ENCODE data around the gene CYBA.

Gene CYBA

DNA sequence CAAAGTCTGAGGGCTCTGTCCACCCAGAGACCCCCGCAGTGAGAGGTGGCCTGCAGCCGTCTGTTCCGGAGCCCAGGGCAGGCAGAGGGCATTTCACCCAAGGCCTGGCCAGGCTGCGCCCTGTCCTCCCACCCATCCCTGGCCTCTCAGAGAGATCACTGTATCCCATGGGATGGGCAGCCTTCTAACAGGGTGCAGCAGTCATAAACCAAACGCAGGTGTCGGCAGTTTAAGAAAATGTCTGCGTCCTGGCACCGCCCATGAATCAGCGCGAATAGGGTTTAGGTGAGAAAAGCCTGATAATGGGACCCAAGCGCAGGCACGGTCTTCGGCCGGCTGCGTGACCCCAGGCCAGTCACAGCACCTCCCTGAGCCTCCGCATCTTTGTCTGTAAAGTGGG, 5.4 kb downstream of the CYBA start:
- H3K36me3 ChIP-seq (replicated peaks), result peaks cover 16% of the 10 kb centered on the region
- in situ Hi-C loops (cut with HindIII; ENCODE audit: low pct_ligation_motif_present, low sequenced_read_pairs), result no loop called here
- H3K27ac ChIP-seq, result no peak overlapping the region
- DNase-seq, result no peak
- no peak overlapping the region for H3K4me3 ChIP-seq (ENCODE audit: low read depth, low read length)
- TF ChIP-seq CTCF (IDR thresholded peaks at IDR 0.05; ENCODE audit: low read depth, low read length, missing control alignments), result no peak
- H3K27me3 ChIP-seq (replicated peaks), result peaks cover 4% of the 10 kb centered on the region

DNA sequence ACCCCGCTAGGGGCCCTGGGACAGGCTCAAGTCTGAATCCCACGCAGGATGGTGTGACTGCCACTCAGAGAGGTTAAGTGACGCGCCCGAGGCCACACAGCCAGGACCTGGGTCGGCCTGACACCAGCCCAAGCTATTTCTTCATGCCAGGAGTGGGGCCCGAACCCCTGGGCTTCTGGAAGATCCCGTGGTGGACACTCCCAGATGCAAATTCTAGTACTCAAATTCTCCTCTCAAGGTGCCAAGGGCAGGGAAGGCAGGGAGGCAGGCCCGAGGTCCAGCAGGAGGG, 7.3 kb downstream of the CYBA start:
- Histone ChIP-seq H3K4me3 (ENCODE audit: low read depth, low read length) (no peak overlapping the region), H3K36me3 (replicated peaks) (peaks cover 9% of the 10 kb centered on the region), H3K27ac (no peak overlapping the region), H3K27me3 (replicated peaks) (peaks cover 22% of the 10 kb centered on the region)
- in situ Hi-C loops (cut with HindIII; ENCODE audit: low pct_ligation_motif_present, low sequenced_read_pairs), result no loop called here
- no peak for DNase-seq
- TF ChIP-seq CTCF (IDR thresholded peaks at IDR 0.05; ENCODE audit: low read depth, low read length, missing control alignments), result no peak

DNA sequence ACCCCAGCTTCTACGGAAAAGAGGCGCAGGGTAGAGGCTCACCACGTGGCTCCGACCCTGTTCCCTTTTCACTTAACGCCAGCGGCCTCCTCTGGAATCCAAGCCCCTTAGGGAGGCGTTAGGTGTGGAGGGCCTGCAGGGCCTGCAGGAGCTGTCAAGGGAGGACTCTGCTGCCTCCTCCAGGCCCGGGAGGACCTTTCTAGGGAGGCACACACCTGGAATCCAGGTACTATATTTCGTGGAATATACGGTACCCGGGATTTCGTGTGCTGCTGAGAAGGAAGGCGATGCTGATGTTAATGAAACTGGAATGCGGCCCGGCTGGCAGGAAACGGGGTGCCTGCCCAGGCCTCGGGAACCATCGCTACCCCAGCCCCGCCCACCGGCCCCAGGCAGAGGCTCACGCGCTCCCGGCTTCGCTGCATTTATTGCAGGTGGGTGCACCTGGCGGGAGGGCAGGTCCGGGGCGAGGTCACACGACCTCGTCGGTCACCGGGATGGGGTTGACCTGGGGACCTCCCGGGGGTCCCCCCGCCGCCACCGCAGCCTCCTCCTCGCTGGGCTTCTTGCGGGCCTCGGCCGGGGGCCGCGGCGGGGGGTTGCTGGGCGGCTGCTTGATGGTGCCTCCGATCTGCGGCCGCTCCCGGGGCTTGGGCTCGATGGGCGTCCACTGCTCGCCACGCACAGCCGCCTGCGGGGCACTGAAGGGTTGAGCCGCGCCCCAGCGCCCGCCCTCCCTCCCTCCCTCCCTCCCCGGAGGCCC, 7.8 kb downstream of the CYBA start:
- Histone ChIP-seq H3K27ac (no peak overlapping the region), H3K4me3 (ENCODE audit: low read depth, low read length) (no peak overlapping the region), H3K36me3 (replicated peaks) (peaks cover 9% of the 10 kb centered on the region), H3K27me3 (replicated peaks) (peaks cover 25% of the 10 kb centered on the region)
- in situ Hi-C loops (cut with HindIII; ENCODE audit: low pct_ligation_motif_present, low sequenced_read_pairs), result no loop called here
- no peak for DNase-seq
- TF ChIP-seq CTCF (IDR thresholded peaks at IDR 0.05; ENCODE audit: low read depth, low read length, missing control alignments), result no peak

DNA sequence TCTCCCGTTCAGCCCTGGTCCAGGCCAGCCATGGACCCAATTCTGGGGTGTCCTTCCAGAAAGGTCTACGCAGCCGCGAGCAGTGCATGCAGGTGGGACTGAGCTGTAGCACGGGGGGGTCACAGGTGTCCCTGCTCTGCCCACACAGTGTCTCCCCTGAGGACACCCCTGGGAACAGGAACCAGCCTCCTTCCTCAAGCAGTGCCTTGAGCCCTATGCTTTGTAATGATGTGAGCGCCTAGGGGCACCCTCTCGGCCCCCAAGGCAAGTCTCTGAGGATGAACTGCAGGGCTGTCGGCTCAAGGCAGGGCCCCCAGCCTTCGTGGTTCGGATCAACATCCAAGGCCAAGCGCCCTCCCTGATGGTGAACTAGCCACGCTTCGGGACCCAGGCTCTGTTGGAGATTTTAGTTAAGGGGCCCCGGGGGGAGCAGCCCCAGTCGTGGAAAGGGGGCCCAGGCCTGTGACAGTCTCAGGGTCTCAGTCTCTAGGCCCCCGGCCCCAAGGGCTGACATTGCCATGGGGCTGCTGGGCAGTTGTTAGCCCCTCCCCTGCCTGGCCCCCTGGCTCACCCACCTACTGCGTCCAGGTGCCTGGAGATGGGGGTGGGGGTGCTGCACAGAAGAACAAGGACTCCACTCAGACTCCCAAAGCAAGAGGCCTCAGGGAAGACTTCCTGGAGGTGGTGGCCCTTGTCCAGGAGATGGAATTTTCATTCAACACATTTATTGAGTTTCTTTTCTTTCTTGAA, 10.2 kb downstream of the CYBA start:
- in situ Hi-C loops (cut with HindIII; ENCODE audit: low pct_ligation_motif_present, low sequenced_read_pairs), result no loop called here
- no peak for DNase-seq
- TF ChIP-seq CTCF (IDR thresholded peaks at IDR 0.05; ENCODE audit: low read depth, low read length, missing control alignments), result no peak
- peaks cover 7% of the 10 kb centered on the region for H3K36me3 ChIP-seq (replicated peaks)
- no peak overlapping the region for H3K4me3 ChIP-seq (ENCODE audit: low read depth, low read length)
- H3K27me3 ChIP-seq (replicated peaks), result peaks cover 25% of the 10 kb centered on the region
- H3K27ac ChIP-seq, result no peak overlapping the region

DNA sequence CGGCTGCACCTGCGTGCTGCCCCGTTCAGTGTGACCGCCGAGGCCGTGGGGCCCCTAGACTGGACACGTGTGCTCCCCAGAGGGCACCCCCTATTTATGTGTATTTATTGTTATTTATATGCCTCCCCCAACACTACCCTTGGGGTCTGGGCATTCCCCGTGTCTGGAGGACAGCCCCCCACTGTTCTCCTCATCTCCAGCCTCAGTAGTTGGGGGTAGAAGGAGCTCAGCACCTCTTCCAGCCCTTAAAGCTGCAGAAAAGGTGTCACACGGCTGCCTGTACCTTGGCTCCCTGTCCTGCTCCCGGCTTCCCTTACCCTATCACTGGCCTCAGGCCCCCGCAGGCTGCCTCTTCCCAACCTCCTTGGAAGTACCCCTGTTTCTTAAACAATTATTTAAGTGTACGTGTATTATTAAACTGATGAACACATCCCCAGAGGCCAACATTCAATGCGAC, 10.8 kb downstream of the CYBA start:
- peaks cover 7% of the 10 kb centered on the region for H3K36me3 ChIP-seq (replicated peaks)
- in situ Hi-C loops (cut with HindIII; ENCODE audit: low pct_ligation_motif_present, low sequenced_read_pairs), result no loop called here
- DNase-seq, result no peak
- no peak for TF ChIP-seq CTCF (IDR thresholded peaks at IDR 0.05; ENCODE audit: low read depth, low read length, missing control alignments)
- H3K27ac ChIP-seq, result no peak overlapping the region
- H3K27me3 ChIP-seq (replicated peaks), result peaks cover 25% of the 10 kb centered on the region
- no peak overlapping the region for H3K4me3 ChIP-seq (ENCODE audit: low read depth, low read length)

Measured in brain microvascular endothelial cell (primary cell).